Parathyroid adenoma (tissue), 2 donors: ENCODE data around the gene SALL4.

Experiments
- H2AFZ ChIP-seq: fragments of 300-600 bp; sonication (generic); one replicate; pipeline ENCODE4 v1.7.0; 2017; ENCODE audit warnings: antibody characterized with exemption, mild to moderate bottlenecking
- H3K27ac ChIP-seq: fragments of 300-600 bp; sonication (generic); one replicate; pipeline ENCODE4 v1.7.0; 2017
- H3K27me3 ChIP-seq: fragments of 300-600 bp; sonication (generic); one replicate; pipeline ENCODE4 v1.7.0; 2017; ENCODE audit warnings: low read length; ENCODE audit not compliant: control insufficient read depth, insufficient read depth
- H3K36me3 ChIP-seq: fragments of 300-600 bp; sonication (generic); one replicate; pipeline ENCODE4 v1.7.0; 2017; ENCODE audit warnings: low read length; ENCODE audit not compliant: control insufficient read depth, insufficient read depth
- H3K4me1 ChIP-seq: fragments of 300-600 bp; sonication (generic); one replicate; pipeline ENCODE4 v1.7.0; 2017; ENCODE audit warnings: control low read depth
- H3K4me2 ChIP-seq: fragments of 300-600 bp; sonication (generic); one replicate; pipeline ENCODE4 v1.7.0; 2017; ENCODE audit warnings: low read length
- H3K4me3 ChIP-seq: fragments of 300-600 bp; sonication (generic); one replicate; pipeline ENCODE4 v1.7.0; 2017; ENCODE audit warnings: low read depth, low read length
- H3K79me2 ChIP-seq: fragments of 300-600 bp; sonication (generic); one replicate; pipeline ENCODE4 v1.7.0; 2017; ENCODE audit warnings: control low read depth
- H3K9ac ChIP-seq: fragments of 300-600 bp; sonication (generic); one replicate; pipeline ENCODE4 v1.7.0; 2017; ENCODE audit warnings: mild to moderate bottlenecking
- H3K9me3 ChIP-seq: fragments of 300-600 bp; sonication (generic); one replicate; pipeline ENCODE4 v1.7.0; 2017; ENCODE audit warnings: low read length; ENCODE audit not compliant: control insufficient read depth
- TF ChIP-seq, protein P1 (sequence below): fragments of 300-600 bp; sonication (generic); IDR thresholded peaks from one replicate; pipeline ENCODE4 v1.7.0; 2017; ENCODE audit warnings: antibody characterized with exemption, mild to moderate bottlenecking
- donor health status: primary hyperparathyroidism.

SALL4 gene

GRCh38 chr20:51792960-51793359 is 9.4 kb downstream of the SALL4 start:
- Histone ChIP-seq H2AFZ (no peak overlapping the region), H3K27ac (no peak overlapping the region), H3K9me3 (no peaks in the 10 kb centered on the region), H3K9ac (no peak overlapping the region), H3K36me3 (no peaks in the 10 kb centered on the region), H3K4me3 (no peak overlapping the region), H3K4me1 (no peaks in the 10 kb centered on the region), H3K27me3 (no peaks in the 10 kb centered on the region), H3K4me2 (no peak overlapping the region), H3K79me2 (no peaks in the 10 kb centered on the region)
- TF ChIP-seq, protein P1, sequence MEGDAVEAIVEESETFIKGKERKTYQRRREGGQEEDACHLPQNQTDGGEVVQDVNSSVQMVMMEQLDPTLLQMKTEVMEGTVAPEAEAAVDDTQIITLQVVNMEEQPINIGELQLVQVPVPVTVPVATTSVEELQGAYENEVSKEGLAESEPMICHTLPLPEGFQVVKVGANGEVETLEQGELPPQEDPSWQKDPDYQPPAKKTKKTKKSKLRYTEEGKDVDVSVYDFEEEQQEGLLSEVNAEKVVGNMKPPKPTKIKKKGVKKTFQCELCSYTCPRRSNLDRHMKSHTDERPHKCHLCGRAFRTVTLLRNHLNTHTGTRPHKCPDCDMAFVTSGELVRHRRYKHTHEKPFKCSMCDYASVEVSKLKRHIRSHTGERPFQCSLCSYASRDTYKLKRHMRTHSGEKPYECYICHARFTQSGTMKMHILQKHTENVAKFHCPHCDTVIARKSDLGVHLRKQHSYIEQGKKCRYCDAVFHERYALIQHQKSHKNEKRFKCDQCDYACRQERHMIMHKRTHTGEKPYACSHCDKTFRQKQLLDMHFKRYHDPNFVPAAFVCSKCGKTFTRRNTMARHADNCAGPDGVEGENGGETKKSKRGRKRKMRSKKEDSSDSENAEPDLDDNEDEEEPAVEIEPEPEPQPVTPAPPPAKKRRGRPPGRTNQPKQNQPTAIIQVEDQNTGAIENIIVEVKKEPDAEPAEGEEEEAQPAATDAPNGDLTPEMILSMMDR = no peak

DNA sequence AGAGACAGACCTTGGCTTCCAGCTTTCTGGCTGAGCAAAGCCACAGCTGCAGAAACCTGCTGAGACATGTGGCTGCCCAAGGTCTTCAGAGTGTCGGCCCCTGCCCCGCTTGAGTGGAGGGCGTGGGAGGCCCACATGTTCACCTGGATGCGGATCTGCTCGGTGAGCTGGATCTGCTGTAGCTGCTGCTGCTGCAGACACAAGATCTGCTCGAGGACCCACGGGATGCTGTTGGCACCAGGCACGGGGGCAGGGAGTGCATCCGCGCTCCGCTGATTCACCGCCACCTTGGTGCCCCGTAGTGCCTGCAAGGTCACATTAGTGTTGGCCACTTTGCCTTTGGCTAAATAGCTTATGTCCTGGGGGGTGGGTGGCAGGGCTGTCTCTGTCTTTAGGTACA is 10.7 kb downstream of the SALL4 start:
- Histone ChIP-seq H3K9ac (no peak overlapping the region), H3K9me3 (no peaks in the 10 kb centered on the region), H3K79me2 (no peaks in the 10 kb centered on the region), H3K27me3 (no peaks in the 10 kb centered on the region), H3K36me3 (no peaks in the 10 kb centered on the region), H3K27ac (no peak overlapping the region), H3K4me3 (no peak overlapping the region), H3K4me1 (no peaks in the 10 kb centered on the region), H3K4me2 (no peak overlapping the region), H2AFZ (no peak overlapping the region)
- TF ChIP-seq, protein P1 = no peak

DNA sequence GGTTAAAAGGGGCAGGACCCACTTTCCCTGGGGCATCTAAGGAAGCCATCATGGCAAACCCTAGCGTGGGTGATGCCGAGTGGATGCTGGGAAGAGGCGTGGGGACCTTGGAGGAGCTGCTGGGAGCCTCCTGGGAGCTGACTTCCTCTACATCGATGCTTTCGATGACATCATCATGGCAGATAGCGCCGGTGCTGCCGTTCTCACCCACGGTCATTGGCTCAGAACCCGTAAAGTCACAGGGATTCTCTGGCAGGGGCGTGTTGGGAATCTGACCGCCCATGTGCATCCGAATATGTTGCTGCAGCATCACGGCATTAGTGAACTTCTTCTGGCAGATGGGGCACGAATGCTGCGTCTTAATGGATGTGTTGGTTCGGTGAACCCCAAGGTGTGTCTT is 12.1 kb downstream of the SALL4 start:
- H3K4me1 ChIP-seq = no peaks in the 10 kb centered on the region
- no peak overlapping the region for H3K27ac ChIP-seq
- no peaks in the 10 kb centered on the region for H3K27me3 ChIP-seq
- H3K9me3 ChIP-seq = no peaks in the 10 kb centered on the region
- no peak overlapping the region for H3K4me3 ChIP-seq
- H3K9ac ChIP-seq = no peak overlapping the region
- TF ChIP-seq, protein P1 = no peak
- H3K4me2 ChIP-seq = no peak overlapping the region
- no peaks in the 10 kb centered on the region for H3K79me2 ChIP-seq
- no peaks in the 10 kb centered on the region for H3K36me3 ChIP-seq
- H2AFZ ChIP-seq = no peak overlapping the region

GRCh38 chr20:51789434-51789833 is 12.9 kb downstream of the SALL4 start:
- TF ChIP-seq, protein P1 = no peak
- no peak overlapping the region for H3K9ac ChIP-seq
- H3K4me3 ChIP-seq = no peak overlapping the region
- H3K4me1 ChIP-seq = no peaks in the 10 kb centered on the region
- no peaks in the 10 kb centered on the region for H3K79me2 ChIP-seq
- no peaks in the 10 kb centered on the region for H3K27me3 ChIP-seq
- H2AFZ ChIP-seq = no peak overlapping the region
- no peaks in the 10 kb centered on the region for H3K36me3 ChIP-seq
- no peaks in the 10 kb centered on the region for H3K9me3 ChIP-seq
- no peak overlapping the region for H3K4me2 ChIP-seq
- no peak overlapping the region for H3K27ac ChIP-seq

DNA sequence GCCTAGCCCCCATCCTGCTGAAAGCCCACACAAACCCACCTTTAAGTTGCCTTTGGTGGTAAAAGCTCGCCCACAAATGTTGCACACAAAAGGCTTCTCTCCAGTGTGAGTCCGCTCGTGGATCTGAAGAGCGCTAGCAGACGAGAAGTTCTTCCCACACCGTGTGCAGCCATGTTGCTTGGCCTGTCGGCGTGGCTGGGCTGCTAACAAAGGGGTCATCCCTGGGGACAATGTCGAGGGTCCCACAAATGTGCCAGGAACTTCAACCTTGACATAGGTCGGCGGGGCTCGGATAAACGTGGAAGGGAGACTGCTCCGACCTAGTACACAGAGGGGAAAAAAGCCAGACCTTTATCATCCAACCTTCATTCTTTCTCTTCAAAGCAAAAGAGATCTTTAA is 13.5 kb downstream of the SALL4 start:
- TF ChIP-seq, protein P1 = no peak
- Histone ChIP-seq H3K9me3 (no peaks in the 10 kb centered on the region), H3K4me2 (no peak overlapping the region), H3K27ac (no peak overlapping the region), H3K4me1 (no peaks in the 10 kb centered on the region), H3K36me3 (no peaks in the 10 kb centered on the region), H3K9ac (no peak overlapping the region), H3K27me3 (no peaks in the 10 kb centered on the region), H2AFZ (no peak overlapping the region), H3K4me3 (no peak overlapping the region), H3K79me2 (no peaks in the 10 kb centered on the region)
